ENCODE results near the gene SPON2.

SPON2 gene

DNA sequence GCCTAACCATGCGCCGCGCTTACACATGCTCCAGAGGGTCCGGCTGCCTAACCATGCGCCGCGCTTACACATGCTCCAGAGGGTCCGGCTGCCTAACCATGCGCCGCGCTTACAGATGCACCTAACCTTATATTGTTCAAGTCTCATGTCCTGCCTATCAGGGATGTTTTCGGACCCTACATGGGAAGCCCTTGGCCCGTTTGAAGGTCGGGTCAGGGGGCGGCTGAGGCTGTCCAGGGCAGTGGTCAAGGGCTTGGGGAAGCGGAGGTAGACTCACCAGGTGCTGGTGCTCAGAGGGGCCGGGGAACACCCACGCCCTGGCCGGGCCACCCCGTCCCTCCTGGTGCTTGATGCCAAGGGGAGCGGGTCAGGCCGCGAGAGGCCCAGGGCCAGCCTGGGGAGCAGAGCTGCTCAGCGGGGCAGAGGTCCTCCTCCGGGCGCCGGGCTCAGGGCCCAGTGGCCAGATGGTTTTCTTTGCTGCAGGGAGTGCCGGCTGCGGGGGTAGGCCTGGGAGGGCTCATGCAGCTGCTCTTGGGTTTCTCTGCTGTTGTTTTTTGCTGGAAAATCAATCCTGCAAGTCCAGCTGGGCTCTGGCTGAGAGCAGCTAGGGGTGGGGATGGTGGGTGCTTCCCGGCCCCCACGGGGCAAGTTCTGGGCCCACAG lies 35.4 kb upstream of the SPON2 start:
- Histone ChIP-seq H3K4me3 (ENCODE audit: low read length) (no peak overlapping the region), H3K9me2 (replicated peaks; ENCODE audit: insufficient read depth, low read length) (no peaks in the 10 kb centered on the region), H3K9me3 (replicated peaks; ENCODE audit: insufficient read depth, low read length) (no peaks in the 10 kb centered on the region), H3K4me1 (ENCODE audit: low read length) (no peaks in the 10 kb centered on the region), H3K4me2 (ENCODE audit: low read depth, low read length) (no peak overlapping the region), H3K27ac (ENCODE audit: low read length) (no peak overlapping the region), H2AFZ (ENCODE audit: low read length) (no peak overlapping the region), H4K20me1 (ENCODE audit: insufficient read depth, low read length) (no peaks in the 10 kb centered on the region), H3K79me2 (ENCODE audit: low read length) (no peaks in the 10 kb centered on the region), H3K27me3 (replicated peaks; ENCODE audit: insufficient read depth, low read length) (no peaks in the 10 kb centered on the region), H3F3A (ENCODE audit: insufficient read depth, low read length) (no peaks in the 10 kb centered on the region), H3K9ac (ENCODE audit: low read length) (no peak overlapping the region), H3K36me3 (replicated peaks; ENCODE audit: insufficient read depth, low read length) (no peaks in the 10 kb centered on the region)
- DNase-seq: no peak
- TF ChIP-seq EZH2phosphoT487 (IDR thresholded peaks at IDR 0.05; ENCODE audit: low read length) (no peak), EZH2 (optimal IDR thresholded peaks at IDR 0.05; ENCODE audit: low read depth, low read length) (no peak)
- TF ChIP-seq, protein P1, sequence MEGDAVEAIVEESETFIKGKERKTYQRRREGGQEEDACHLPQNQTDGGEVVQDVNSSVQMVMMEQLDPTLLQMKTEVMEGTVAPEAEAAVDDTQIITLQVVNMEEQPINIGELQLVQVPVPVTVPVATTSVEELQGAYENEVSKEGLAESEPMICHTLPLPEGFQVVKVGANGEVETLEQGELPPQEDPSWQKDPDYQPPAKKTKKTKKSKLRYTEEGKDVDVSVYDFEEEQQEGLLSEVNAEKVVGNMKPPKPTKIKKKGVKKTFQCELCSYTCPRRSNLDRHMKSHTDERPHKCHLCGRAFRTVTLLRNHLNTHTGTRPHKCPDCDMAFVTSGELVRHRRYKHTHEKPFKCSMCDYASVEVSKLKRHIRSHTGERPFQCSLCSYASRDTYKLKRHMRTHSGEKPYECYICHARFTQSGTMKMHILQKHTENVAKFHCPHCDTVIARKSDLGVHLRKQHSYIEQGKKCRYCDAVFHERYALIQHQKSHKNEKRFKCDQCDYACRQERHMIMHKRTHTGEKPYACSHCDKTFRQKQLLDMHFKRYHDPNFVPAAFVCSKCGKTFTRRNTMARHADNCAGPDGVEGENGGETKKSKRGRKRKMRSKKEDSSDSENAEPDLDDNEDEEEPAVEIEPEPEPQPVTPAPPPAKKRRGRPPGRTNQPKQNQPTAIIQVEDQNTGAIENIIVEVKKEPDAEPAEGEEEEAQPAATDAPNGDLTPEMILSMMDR (IDR thresholded peaks at IDR 0.05; ENCODE audit: low read length): no peak

DNA sequence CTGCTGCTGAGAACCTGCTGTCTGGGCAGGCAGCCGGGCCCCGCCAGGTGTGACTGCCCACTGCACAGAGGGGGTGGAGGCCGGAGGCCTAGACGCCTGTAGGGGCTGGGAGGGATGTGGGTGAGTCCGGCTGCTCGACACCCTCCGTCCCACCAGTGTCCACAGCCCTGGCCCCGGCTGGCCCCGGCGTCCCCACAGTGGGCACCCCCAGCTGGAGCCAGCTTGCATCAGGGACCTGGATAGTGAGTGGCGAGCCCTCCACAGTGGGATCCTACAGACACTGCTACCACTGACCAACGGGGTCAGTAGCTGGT lies 34.7 kb upstream of the SPON2 start:
- Histone ChIP-seq H4K20me1 (ENCODE audit: insufficient read depth, low read length) (no peaks in the 10 kb centered on the region), H3K4me2 (ENCODE audit: low read depth, low read length) (no peak overlapping the region), H3K9me2 (replicated peaks; ENCODE audit: insufficient read depth, low read length) (no peaks in the 10 kb centered on the region), H2AFZ (ENCODE audit: low read length) (no peak overlapping the region), H3K4me1 (ENCODE audit: low read length) (peaks cover under 1% of the 10 kb centered on the region), H3K27ac (ENCODE audit: low read length) (no peak overlapping the region), H3K36me3 (replicated peaks; ENCODE audit: insufficient read depth, low read length) (no peaks in the 10 kb centered on the region), H3F3A (ENCODE audit: insufficient read depth, low read length) (no peaks in the 10 kb centered on the region; the same call in 1 of the 2 replicates), H3K27me3 (replicated peaks; ENCODE audit: insufficient read depth, low read length) (no peaks in the 10 kb centered on the region), H3K9ac (ENCODE audit: low read length) (no peak overlapping the region), H3K9me3 (replicated peaks; ENCODE audit: insufficient read depth, low read length) (no peaks in the 10 kb centered on the region), H3K4me3 (ENCODE audit: low read length) (no peak overlapping the region), H3K79me2 (ENCODE audit: low read length) (no peaks in the 10 kb centered on the region)
- no peak for TF ChIP-seq EZH2phosphoT487 (IDR thresholded peaks at IDR 0.05; ENCODE audit: low read length)
- TF ChIP-seq, protein P1 (IDR thresholded peaks at IDR 0.05; ENCODE audit: low read length): no peak
- no peak for TF ChIP-seq EZH2 (optimal IDR thresholded peaks at IDR 0.05; ENCODE audit: low read depth, low read length)
- no peak for DNase-seq

DNA sequence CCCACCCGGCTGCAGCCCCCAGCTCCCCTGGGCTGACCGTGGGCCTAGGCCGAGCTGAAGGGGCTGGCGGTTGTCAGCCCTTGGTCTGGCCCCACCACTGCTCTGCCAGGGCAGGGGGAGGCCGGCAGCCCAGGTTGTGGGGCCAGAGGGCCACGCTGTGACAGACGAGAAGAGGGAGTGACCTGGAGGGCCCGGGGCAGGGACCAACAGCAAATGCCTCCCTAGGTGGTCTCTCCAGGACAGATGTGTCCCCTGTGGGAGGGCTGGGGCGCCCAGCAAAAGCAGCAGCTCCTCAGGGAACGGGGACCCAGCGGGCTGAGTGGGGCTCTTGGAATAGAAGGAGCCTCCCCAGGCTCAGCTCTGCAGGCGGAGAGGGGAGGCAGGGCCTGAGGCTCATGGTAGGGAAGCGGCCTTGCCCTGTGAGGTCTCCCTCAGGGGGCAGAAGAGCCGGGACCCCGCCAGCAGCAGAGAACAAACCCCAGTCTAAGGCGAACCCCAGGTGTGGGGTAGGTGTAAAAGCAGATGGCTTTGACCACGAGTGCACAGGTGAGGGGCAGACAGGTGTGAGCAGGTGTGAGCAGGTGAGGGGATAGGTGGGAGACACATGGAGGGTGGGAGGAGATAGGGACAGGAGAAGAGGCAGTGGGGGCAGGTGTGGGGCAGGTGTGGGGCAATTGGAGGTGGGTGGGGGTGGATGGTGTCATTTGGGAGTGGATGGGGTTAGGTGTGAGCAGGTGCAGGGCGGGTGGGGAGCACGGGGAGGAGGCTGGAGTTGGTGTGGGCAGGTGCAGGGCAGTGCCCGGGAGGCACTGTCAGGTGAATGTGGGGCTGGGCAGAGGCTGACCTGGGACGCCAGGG lies 34.1 kb upstream of the SPON2 start:
- H3K9ac ChIP-seq (ENCODE audit: low read length): no peak overlapping the region
- DNase-seq: no peak

More for the DNA sequence above, 34.1 kb upstream of the SPON2 start:
- H3K27me3 ChIP-seq (replicated peaks; ENCODE audit: insufficient read depth, low read length): no peaks in the 10 kb centered on the region
- H3K9me3 ChIP-seq (replicated peaks; ENCODE audit: insufficient read depth, low read length): no peaks in the 10 kb centered on the region
- no peaks in the 10 kb centered on the region for H3K79me2 ChIP-seq (ENCODE audit: low read length)
- no peak overlapping the region for H3K4me3 ChIP-seq (ENCODE audit: low read length)
- H2AFZ ChIP-seq (ENCODE audit: low read length): no peak overlapping the region
- H3K36me3 ChIP-seq (replicated peaks; ENCODE audit: insufficient read depth, low read length): no peaks in the 10 kb centered on the region
- peaks cover 6% of the 10 kb centered on the region for H3K4me1 ChIP-seq (ENCODE audit: low read length)
- H3K9me2 ChIP-seq (replicated peaks; ENCODE audit: insufficient read depth, low read length): no peaks in the 10 kb centered on the region
- H3K4me2 ChIP-seq (ENCODE audit: low read depth, low read length): no peak overlapping the region
- no peaks in the 10 kb centered on the region for H4K20me1 ChIP-seq (ENCODE audit: insufficient read depth, low read length)
- no peak overlapping the region for H3K27ac ChIP-seq (ENCODE audit: low read length)
- no peak for TF ChIP-seq EZH2phosphoT487 (IDR thresholded peaks at IDR 0.05; ENCODE audit: low read length)
- TF ChIP-seq, protein P1 (IDR thresholded peaks at IDR 0.05; ENCODE audit: low read length): no peak
- no peak for TF ChIP-seq EZH2 (optimal IDR thresholded peaks at IDR 0.05; ENCODE audit: low read depth, low read length)
- H3F3A ChIP-seq (ENCODE audit: insufficient read depth, low read length): no peaks in the 10 kb centered on the region; the same call in 1 of the 2 replicates

Measured in MM.1S (cell line).